Endothelial cell of umbilical vein (primary cell): ENCODE measurements around the gene TMEM175.

Experiments used
- EZH2 ChIP-seq: IDR thresholded peaks from 2 replicates; pipeline ENCODE4 v1.6.1; 2012; ENCODE audit warnings: borderline replicate concordance, low read depth, mild to moderate bottlenecking, moderate library complexity, low read length, inconsistent platforms; ENCODE audit not compliant: severe bottlenecking
- POLR2A ChIP-seq: IDR thresholded peaks from 2 replicates; pipeline ENCODE4 v1.6.1; 2012; ENCODE audit warnings: low read depth, mild to moderate bottlenecking, control low read depth, low read length
- POLR2AphosphoS5 ChIP-seq: IDR thresholded peaks from 2 replicates; pipeline ENCODE4 v1.6.1; 2012; ENCODE audit warnings: low read depth, mild to moderate bottlenecking, control low read depth, low read length, moderate library complexity; ENCODE audit not compliant: insufficient read depth
- TF ChIP-seq, protein P1 (sequence below), 2 donors: IDR thresholded peaks; 1 replicate in 1 of 2; 2 replicates in 1 of 2; pipeline ENCODE4 v1.5.1; 2011; ENCODE audit warnings: low read length in 2 of 2, mild to moderate bottlenecking in 2 of 2, moderate library complexity in 2 of 2, control low read depth in 1 of 2, inconsistent platforms in 1 of 2, low read depth in 1 of 2; ENCODE audit not compliant: insufficient read depth in 1 of 2; ENCODE audit errors: extremely low read depth in 1 of 2

DNA sequence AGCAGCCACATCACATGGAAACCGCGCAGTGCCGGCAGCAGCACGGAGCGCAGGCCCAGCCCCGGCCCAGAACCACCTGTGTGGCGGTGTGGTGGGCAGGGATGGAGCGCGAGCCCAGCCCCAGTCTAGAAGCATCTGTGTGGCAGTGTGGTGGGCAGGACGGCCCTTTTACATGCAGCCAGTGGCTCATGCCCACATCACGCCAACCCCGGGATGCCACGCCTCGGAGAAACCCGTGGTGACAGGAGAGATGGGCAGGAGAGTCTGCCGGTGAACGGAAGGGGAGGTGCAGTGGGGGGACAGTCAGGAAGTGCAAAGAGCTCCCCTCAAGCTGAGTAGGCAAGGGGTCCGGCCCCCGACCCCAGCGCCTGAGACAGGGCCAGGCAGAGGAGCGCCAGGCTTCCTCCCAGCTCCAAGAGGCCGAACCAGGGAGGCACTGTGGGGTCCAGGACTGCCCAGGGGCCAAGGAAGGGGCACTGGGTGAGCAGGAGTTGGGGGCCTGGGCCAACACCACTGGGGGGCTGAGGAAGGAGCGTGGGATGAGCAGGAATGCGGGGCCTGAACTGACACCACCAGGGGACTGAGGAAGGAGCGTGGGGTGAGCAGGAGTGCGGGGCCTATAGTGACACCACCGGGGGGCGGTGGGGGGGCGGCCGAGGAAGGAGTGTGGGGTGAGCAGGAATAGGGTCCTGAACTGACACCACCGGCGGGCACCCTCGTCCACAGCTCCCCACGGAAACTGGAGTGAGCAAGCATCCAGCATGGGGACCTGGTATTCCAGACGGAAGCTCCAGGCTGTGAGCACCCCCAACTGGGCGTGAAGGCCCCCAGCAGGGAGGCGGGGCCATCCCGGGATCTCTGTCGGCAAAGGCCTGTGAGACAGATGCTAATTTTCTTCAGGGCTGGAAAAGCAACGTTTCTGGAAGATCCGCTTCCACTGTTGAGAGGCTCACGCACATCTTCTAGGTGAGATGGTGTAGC, 28.9 kb upstream of the TMEM175 start:
- TF ChIP-seq POLR2A (no peak), POLR2AphosphoS5 (no peak), EZH2 (no peak)
- TF ChIP-seq, protein P1, sequence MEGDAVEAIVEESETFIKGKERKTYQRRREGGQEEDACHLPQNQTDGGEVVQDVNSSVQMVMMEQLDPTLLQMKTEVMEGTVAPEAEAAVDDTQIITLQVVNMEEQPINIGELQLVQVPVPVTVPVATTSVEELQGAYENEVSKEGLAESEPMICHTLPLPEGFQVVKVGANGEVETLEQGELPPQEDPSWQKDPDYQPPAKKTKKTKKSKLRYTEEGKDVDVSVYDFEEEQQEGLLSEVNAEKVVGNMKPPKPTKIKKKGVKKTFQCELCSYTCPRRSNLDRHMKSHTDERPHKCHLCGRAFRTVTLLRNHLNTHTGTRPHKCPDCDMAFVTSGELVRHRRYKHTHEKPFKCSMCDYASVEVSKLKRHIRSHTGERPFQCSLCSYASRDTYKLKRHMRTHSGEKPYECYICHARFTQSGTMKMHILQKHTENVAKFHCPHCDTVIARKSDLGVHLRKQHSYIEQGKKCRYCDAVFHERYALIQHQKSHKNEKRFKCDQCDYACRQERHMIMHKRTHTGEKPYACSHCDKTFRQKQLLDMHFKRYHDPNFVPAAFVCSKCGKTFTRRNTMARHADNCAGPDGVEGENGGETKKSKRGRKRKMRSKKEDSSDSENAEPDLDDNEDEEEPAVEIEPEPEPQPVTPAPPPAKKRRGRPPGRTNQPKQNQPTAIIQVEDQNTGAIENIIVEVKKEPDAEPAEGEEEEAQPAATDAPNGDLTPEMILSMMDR (IDR thresholded peaks at IDR 0.05; ENCODE audit: extremely low read depth in 1 of 2, insufficient read depth in 1 of 2, low read depth in 1 of 2, low read length in 2 of 2): no peak
